Measurements from ENCODE around the gene USP34.

- TF ChIP-seq CTCF (IDR thresholded peaks at IDR 0.05; ENCODE audit: control extremely low read depth in 1 of 3, insufficient read depth in 1 of 3, low read depth in 1 of 3, low read length in 3 of 3) = no peak
- no peak for TF ChIP-seq KDM1A (IDR thresholded peaks at IDR 0.05; ENCODE audit: borderline replicate concordance, low read length)
- TF ChIP-seq EZH2 (IDR thresholded peaks at IDR 0.05; ENCODE audit: low read depth, low read length, severe bottlenecking) = no peak
- TF ChIP-seq POLR2A (IDR thresholded peaks at IDR 0.05; ENCODE audit: control extremely low read depth in 1 of 2, low read depth in 2 of 2, low read length in 2 of 2) = no peak
- no peak for TF ChIP-seq ZNF274 (IDR thresholded peaks at IDR 0.05; ENCODE audit: borderline replicate concordance, extremely low read depth, low read length)
- no peak for TF ChIP-seq CEBPB (IDR thresholded peaks at IDR 0.05; ENCODE audit: low read depth, low read length)
- TF ChIP-seq, protein P1, sequence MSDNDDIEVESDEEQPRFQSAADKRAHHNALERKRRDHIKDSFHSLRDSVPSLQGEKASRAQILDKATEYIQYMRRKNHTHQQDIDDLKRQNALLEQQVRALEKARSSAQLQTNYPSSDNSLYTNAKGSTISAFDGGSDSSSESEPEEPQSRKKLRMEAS (IDR thresholded peaks at IDR 0.05) = no peak
- no peak for TF ChIP-seq CBX8 (IDR thresholded peaks at IDR 0.05; ENCODE audit: borderline replicate concordance, low read depth, low read length)
- TF ChIP-seq, protein P2, sequence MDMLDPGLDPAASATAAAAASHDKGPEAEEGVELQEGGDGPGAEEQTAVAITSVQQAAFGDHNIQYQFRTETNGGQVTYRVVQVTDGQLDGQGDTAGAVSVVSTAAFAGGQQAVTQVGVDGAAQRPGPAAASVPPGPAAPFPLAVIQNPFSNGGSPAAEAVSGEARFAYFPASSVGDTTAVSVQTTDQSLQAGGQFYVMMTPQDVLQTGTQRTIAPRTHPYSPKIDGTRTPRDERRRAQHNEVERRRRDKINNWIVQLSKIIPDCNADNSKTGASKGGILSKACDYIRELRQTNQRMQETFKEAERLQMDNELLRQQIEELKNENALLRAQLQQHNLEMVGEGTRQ (IDR thresholded peaks at IDR 0.05; ENCODE audit: low read length) = no peak
- TF ChIP-seq TEAD4 (IDR thresholded peaks at IDR 0.05; ENCODE audit: low read depth, low read length) = no peak
- TF ChIP-seq EGR1 (IDR thresholded peaks at IDR 0.05; ENCODE audit: borderline replicate concordance, low read depth, low read length) = no peak
- TF ChIP-seq HDAC6 (IDR thresholded peaks at IDR 0.05; ENCODE audit: low read depth, low read length) = no peak
- no peak for TF ChIP-seq RXRA (IDR thresholded peaks at IDR 0.05; ENCODE audit: insufficient read depth, low read depth, low read length)
- TF ChIP-seq RAD21 (IDR thresholded peaks at IDR 0.05 in 1 of 2, conservative IDR thresholded peaks at IDR 0.05 in 1 of 2; ENCODE audit: low read depth in 2 of 2, low read length in 2 of 2) = no peak
Observed at GRCh38 chr2:61435291-61435690, 35.6 kb downstream of the USP34 start.

All from H1 (cell line).